Chondrocyte (in vitro differentiated cells): ENCODE results near the gene NCKAP5L. TPM values are rescaled to one million over a fixed set of nuclear protein-coding genes. Genes with fewer than 3 reads are reported as not detected.

Experiments used
- DNase-seq: peaks from one replicate; pipeline ENCODE4 v3.0.0; 2021; ENCODE audit warnings: mixed read lengths, low spot score
- H3K27ac Mint-ChIP-seq: one replicate; pipeline ENCODE4 v1.8.0; 2021; ENCODE audit warnings: mild to moderate bottlenecking, moderate library complexity, mixed read lengths; ENCODE audit not compliant: unreplicated experiment
- H3K27me3 Mint-ChIP-seq: 2 replicates; pipeline ENCODE4 v1.8.0; 2021; ENCODE audit warnings: low read depth, mixed read lengths
- H3K36me3 Mint-ChIP-seq: 2 replicates; pipeline ENCODE4 v1.8.0; 2021; ENCODE audit warnings: low read depth, mixed read lengths
- H3K4me1 Mint-ChIP-seq: 2 replicates; pipeline ENCODE4 v1.8.0; 2021; ENCODE audit warnings: low read depth, mild to moderate bottlenecking, mixed read lengths
- H3K4me3 Mint-ChIP-seq: one replicate; pipeline ENCODE4 v1.8.0; 2021; ENCODE audit warnings: mild to moderate bottlenecking, moderate library complexity, mixed read lengths; ENCODE audit not compliant: unreplicated experiment
- H3K9me3 Mint-ChIP-seq: 2 replicates; pipeline ENCODE4 v1.8.0; 2021; ENCODE audit warnings: low read depth, mixed read lengths
- CTCF ChIP-seq: fragments of 200-600 bp; sonication (generic); IDR thresholded peaks from 2 replicates; pipeline ENCODE4 v1.5.0; 2021; ENCODE audit warnings: antibody characterized with exemption, mild to moderate bottlenecking, moderate library complexity
- long read RNA-seq: library from polyadenylated mRNA; stranded (forward); transcript quantifications from one replicate; pipeline ENCODE4 v2.0.0, GENCODE V29; 2021
- total RNA-seq: library from RNA; stranded (reverse); gene quantifications from 3 replicates; pipeline ENCODE4 v1.2.1, GENCODE V29; 2021

The NCKAP5L gene
- total RNA-seq = 36.3 to 47.6 TPM (median 46.0 TPM) in 3 replicates
- long read RNA-seq, full-length matches to known transcripts = 24 of 56 reads
- long read RNA-seq, partial matches to known transcripts = 21 of 56 reads
- long read RNA-seq, other reads (novel, unspliced or antisense) = 11 of 56 reads

GRCh38 chr12:49828133-49829091 lies at the start of gene NCKAP5L:
Gene NCKAP5L (minus strand): TSS chr12:49828413. CDS start chr12:49804044, 24,369 bp downstream.
- Mint-ChIP-seq H3K27ac (peak within 1 kb of the TSS; percentile 99), H3K9me3 (no peaks in the 10 kb centered on the region), H3K36me3 (no peaks in the 10 kb centered on the region), H3K4me1 (peaks cover 55% of the 10 kb centered on the region), H3K27me3 (no peaks in the 10 kb centered on the region), H3K4me3 (peak within 1 kb of the TSS; percentile 83)
- DNase-seq = peak; percentile 98
- no peak for TF ChIP-seq CTCF

- DNase-seq = peak; percentile 58
- Mint-ChIP-seq H3K27me3 (no peaks in the 10 kb centered on the region), H3K36me3 (no peaks in the 10 kb centered on the region), H3K27ac (no peak overlapping the region), H3K4me3 (no peak overlapping the region), H3K4me1 (peaks cover under 1% of the 10 kb centered on the region), H3K9me3 (no peaks in the 10 kb centered on the region)
- TF ChIP-seq CTCF = no peak
Measured at GRCh38 chr12:49877066-49877465, 48.9 kb upstream of the NCKAP5L start.

- no peak for TF ChIP-seq CTCF
Measured at GRCh38 chr12:49876070-49876469, 47.9 kb upstream of the NCKAP5L start.

GRCh38 chr12:49875115-49875720 lies 47.0 kb upstream of the NCKAP5L start:
- TF ChIP-seq CTCF = no peak
- Mint-ChIP-seq H3K4me1 (peaks cover 5% of the 10 kb centered on the region), H3K27ac (no peak overlapping the region)

More at GRCh38 chr12:49876070-49876469, 47.9 kb upstream of the NCKAP5L start:
- no peak overlapping the region for H3K27ac Mint-ChIP-seq
- no peak for DNase-seq
- peaks cover 5% of the 10 kb centered on the region for H3K4me1 Mint-ChIP-seq
- no peak overlapping the region for H3K4me3 Mint-ChIP-seq
- no peaks in the 10 kb centered on the region for H3K36me3 Mint-ChIP-seq
- no peaks in the 10 kb centered on the region for H3K9me3 Mint-ChIP-seq
- H3K27me3 Mint-ChIP-seq = no peaks in the 10 kb centered on the region

More at GRCh38 chr12:49875115-49875720, 47.0 kb upstream of the NCKAP5L start:
- no peaks in the 10 kb centered on the region for H3K9me3 Mint-ChIP-seq
- H3K27me3 Mint-ChIP-seq = no peaks in the 10 kb centered on the region
- H3K36me3 Mint-ChIP-seq = no peaks in the 10 kb centered on the region
- H3K4me3 Mint-ChIP-seq = no peak overlapping the region
- peak; percentile 61 for DNase-seq
